Endothelial cell of umbilical vein (primary cell): ENCODE results near the gene CD226. TPM values are rescaled to one million over a fixed set of nuclear protein-coding genes. Genes with fewer than 3 reads are reported as not detected.

Source experiments
- BruUV-seq: library from RNA; stranded (reverse); fragments of 400-500 nt; replicated peaks from 2 replicates; lab custom pipeline; 2021; lab: Mats Ljungman, UMichigan
- CTCF ChIA-PET: fragments of 300-600, 350-600 bp; sonication (Branson Sonifier 250); formaldehyde crosslinking; loops from one replicate; lab custom pipeline; 2021; ENCODE audit warnings: antibody characterized with exemption, inconsistent platforms; lab: Charles Lee
- POLR2A ChIA-PET: fragments of 300-600, 350-600 bp; sonication (Branson Sonifier 250); formaldehyde crosslinking; loops from one replicate; lab custom pipeline; 2021; ENCODE audit warnings: antibody characterized with exemption, inconsistent platforms; lab: Charles Lee
- DNase-seq: peaks from one replicate; pipeline ENCODE4 v3.0.0-alpha.2; 2011; ENCODE audit warnings: low read depth, low spot score
- FAIRE-seq: peaks from 2 replicates; lab custom pipeline; 2011; peaks lifted over from hg19 to GRCh38; lab: Jason Lieb, UNC
- H2AFZ ChIP-seq: 2 replicates; pipeline ENCODE4 v1.6.0; 2012; ENCODE audit warnings: low read depth, low read length, control low read depth, inconsistent platforms
- H3K27ac ChIP-seq: 2 replicates; pipeline ENCODE4 v1.5.1; 2011; ENCODE audit warnings: low read depth, mild to moderate bottlenecking, control low read depth, low read length, moderate library complexity; ENCODE audit not compliant: insufficient read depth
- H3K27me3 ChIP-seq, 2 experiments: 2 replicates each; pipeline versions ENCODE4 v1.6.0 to v1.6.1; 2011; ENCODE audit warnings: low read length in 2 of 2, mixed read lengths in 1 of 2; ENCODE audit not compliant: control insufficient read depth in 2 of 2, insufficient read depth in 2 of 2
- H3K36me3 ChIP-seq, 2 experiments: 2 replicates in 1 of 2; 3 replicates in 1 of 2; pipeline ENCODE4 v1.5.1; 2011; ENCODE audit warnings: low read length in 2 of 2, mild to moderate bottlenecking in 1 of 2, moderate library complexity in 1 of 2; ENCODE audit not compliant: control insufficient read depth in 2 of 2, insufficient read depth in 2 of 2; ENCODE audit errors: extremely low read depth in 1 of 2
- H3K4me1 ChIP-seq: 3 replicates; pipeline ENCODE4 v1.5.1; 2011; ENCODE audit warnings: mild to moderate bottlenecking, low read length; ENCODE audit not compliant: control insufficient read depth, insufficient read depth; ENCODE audit errors: extremely low read depth
- H3K4me2 ChIP-seq: 2 replicates; pipeline ENCODE4 v1.6.1; 2011; ENCODE audit warnings: low read length, control low read depth, mixed read lengths; ENCODE audit not compliant: insufficient read depth
- H3K4me3 ChIP-seq, 3 experiments: fragments of 200-600 bp in 1 of 3; sonication (generic), shearing (Covaris generic) in 1 of 3; replicated peaks in 1 of 3; 2 replicates each; pipeline ENCODE4 v1.5.1; 2011 to 2016; ENCODE audit warnings: control low read depth in 3 of 3, low read length in 3 of 3, mild to moderate bottlenecking in 2 of 3, inconsistent platforms in 1 of 3, low read depth in 1 of 3, moderate library complexity in 1 of 3; ENCODE audit not compliant: insufficient read depth in 1 of 3
- H3K79me2 ChIP-seq: 2 replicates; pipeline ENCODE4 v1.6.0; 2012; ENCODE audit warnings: low read length, inconsistent platforms; ENCODE audit not compliant: control insufficient read depth, insufficient read depth
- H3K9ac ChIP-seq: replicated peaks from 2 replicates; pipeline ENCODE3; 2011; ENCODE audit warnings: low read length, control low read depth; ENCODE audit not compliant: insufficient read depth; ENCODE audit errors: extremely low read depth
- H3K9me1 ChIP-seq: replicated peaks from 3 replicates; pipeline ENCODE4 v1.6.0; 2011; ENCODE audit warnings: mild to moderate bottlenecking, low read length; ENCODE audit not compliant: control insufficient read depth, insufficient read depth; ENCODE audit errors: extremely low read depth
- H3K9me3 ChIP-seq: replicated peaks from 2 replicates; pipeline ENCODE4 v1.5.1; 2012; ENCODE audit warnings: low read length, inconsistent platforms; ENCODE audit not compliant: control insufficient read depth, insufficient read depth
- H4K20me1 ChIP-seq: replicated peaks from 2 replicates; pipeline ENCODE3; 2011; ENCODE audit warnings: mild to moderate bottlenecking, low read length; ENCODE audit not compliant: control insufficient read depth, insufficient read depth; ENCODE audit errors: extremely low read depth
- CTCF ChIP-seq, 2 donors: IDR thresholded peaks; 1 replicate in 1 of 2; 2 replicates in 1 of 2; pipeline ENCODE4 v1.5.1; 2011; ENCODE audit warnings: low read length in 2 of 2, mild to moderate bottlenecking in 2 of 2, moderate library complexity in 2 of 2, control low read depth in 1 of 2, inconsistent platforms in 1 of 2, low read depth in 1 of 2; ENCODE audit not compliant: insufficient read depth in 1 of 2; ENCODE audit errors: extremely low read depth in 1 of 2
- EZH2 ChIP-seq: IDR thresholded peaks from 2 replicates; pipeline ENCODE4 v1.6.1; 2012; ENCODE audit warnings: borderline replicate concordance, low read depth, mild to moderate bottlenecking, moderate library complexity, low read length, inconsistent platforms; ENCODE audit not compliant: severe bottlenecking
- FOS ChIP-seq: IDR thresholded peaks from 2 replicates; pipeline ENCODE4 v1.6.1; 2011; ENCODE audit warnings: mild to moderate bottlenecking, low read length, moderate library complexity, borderline replicate concordance; ENCODE audit not compliant: insufficient read depth
- GATA2 ChIP-seq: IDR thresholded peaks from 2 replicates; pipeline ENCODE4 v1.7.0; 2011; ENCODE audit warnings: low read depth, mild to moderate bottlenecking, moderate library complexity, mixed read lengths, low read length; ENCODE audit not compliant: insufficient read length, insufficient read depth
- JUN ChIP-seq: IDR thresholded peaks from 2 replicates; pipeline ENCODE4 v1.6.1; 2011; ENCODE audit warnings: borderline replicate concordance, low read depth; ENCODE audit not compliant: insufficient read length, insufficient read depth
- MAX ChIP-seq: IDR thresholded peaks from 2 replicates; pipeline ENCODE4 v1.6.1; 2011; ENCODE audit not compliant: insufficient read depth, insufficient read length
- MYC ChIP-seq: IDR thresholded peaks from one replicate; pipeline ENCODE4 v1.6.1; 2011; ENCODE audit warnings: mild to moderate bottlenecking, low read depth, low read length
- POLR2A ChIP-seq: IDR thresholded peaks from 2 replicates; pipeline ENCODE4 v1.6.1; 2012; ENCODE audit warnings: low read depth, mild to moderate bottlenecking, control low read depth, low read length
- POLR2AphosphoS5 ChIP-seq: IDR thresholded peaks from 2 replicates; pipeline ENCODE4 v1.6.1; 2012; ENCODE audit warnings: low read depth, mild to moderate bottlenecking, control low read depth, low read length, moderate library complexity; ENCODE audit not compliant: insufficient read depth
- dilution Hi-C: fragments of 300-500 bp; cut with MboI; formaldehyde crosslinking; loops from one replicate; pipeline ENCODE4 v1.15.0; 2019; ENCODE audit warnings: low sequenced_read_pairs; ENCODE audit not compliant: extremely low pct_ligation_motif_present
- intact Hi-C: fragments of 100-400 bp; cut with micrococcal nuclease; formaldehyde crosslinking; loops from one replicate; pipeline ENCODE4 v1.10.0; 2022
- polyA plus RNA-seq, 4 experiments: library from polyadenylated mRNA; depleted of rRNA in 3 of 4; stranded (reverse) in 3 of 4; unstranded in 1 of 4; fragments of >200 nt; gene quantifications; 2 replicates each; pipeline versions ENCODE4 v1.2.1 to v1.2.3, GENCODE V29; 2011 to 2012; ENCODE audit warnings: missing spikeins in 1 of 4
- total RNA-seq: library from RNA; stranded (reverse); gene quantifications from 2 replicates; pipeline ENCODE4 v1.2.3, GENCODE V29; 2021

CD226 gene
- total and polyA plus RNA-seq, 2 donors (not counting 3 experiments of a cell fraction or from before 2014, with no cell fraction given): 0.20 TPM; not detected in 1

GRCh38 chr18:69934601-69935265 lies 12.9 kb downstream of the CD226 start:
- Histone ChIP-seq H2AFZ (no peak overlapping the region), H3K9ac (no peak overlapping the region), H3K4me3 (no peak overlapping the region), H4K20me1 (no peaks in the 10 kb centered on the region), H3K9me3 (no peaks in the 10 kb centered on the region), H3K9me1 (no peaks in the 10 kb centered on the region), H3K36me3 (no peaks in the 10 kb centered on the region), H3K27me3 (no peaks in the 10 kb centered on the region), H3K4me2 (no peak overlapping the region), H3K4me1 (no peaks in the 10 kb centered on the region), H3K27ac (no peak overlapping the region), H3K79me2 (no peaks in the 10 kb centered on the region)
- DNase-seq (no peak), FAIRE-seq (no peak)
- TF ChIP-seq GATA2 (no peak), FOS (no peak), MYC (no peak), MAX (no peak), EZH2 (no peak), JUN (no peak), POLR2A (no peak), CTCF (IDR thresholded peaks at IDR 0.05; ENCODE audit: extremely low read depth in 1 of 2, insufficient read depth in 1 of 2, low read depth in 1 of 2, low read length in 2 of 2) (no peak), POLR2AphosphoS5 (no peak)
- CTCF ChIA-PET: no interaction called here
- intact Hi-C loops (no loop called here), dilution Hi-C loops (no loop called here)
- POLR2A ChIA-PET: no interaction called here
- no TSS peak for BruUV-seq
